ENCODE results near the gene SLC29A3. TPM values are rescaled to one million over a fixed set of nuclear protein-coding genes. Genes with fewer than 3 reads are reported as not detected.

SLC29A3 gene
- total RNA-seq, 2 experiments from 2014 or later, result 2.9 to 3.3 TPM

- ATAC-seq, result peak; percentile 84
- ChIA-PET CTCF (interaction anchor here (0.9 to 1.5 kb wide), 6 partner anchors 10 to 33 kb away, joined by 3 to 4 read pairs (median 4); no protein-coding TSS in a partner anchor), POLR2A (no interaction called here)
- peak; percentile 52 for TF ChIP-seq CTCF (IDR thresholded peaks at IDR 0.05)
- Mint-ChIP-seq H3K9me3 (no peaks in the 10 kb centered on the region), H3K27me3 (no peaks in the 10 kb centered on the region), H3K4me3 (no peak overlapping the region), H3K36me3 (ENCODE audit: low read depth) (no peaks in the 10 kb centered on the region), H3K27ac (no peak overlapping the region), H3K4me1 (ENCODE audit: low read depth) (no peaks in the 10 kb centered on the region)
- DNase-seq, result no peak
- intact Hi-C loops (cut with micrococcal nuclease), result no loop called here
These were observed 16.0 kb upstream of the SLC29A3 start for GRCh38 chr10:71302874-71303568.

GRCh38 chr10:71303569-71303907 lies 15.5 kb upstream of the SLC29A3 start:
- H3K4me1 Mint-ChIP-seq (ENCODE audit: low read depth), result no peaks in the 10 kb centered on the region
- CTCF ChIA-PET, result interaction anchor here (0.7 to 1.7 kb wide), 8 partner anchors 11 to 267 kb away, joined by 3 to 6 read pairs (median 4); no protein-coding TSS in a partner anchor
- no peak for TF ChIP-seq CTCF (IDR thresholded peaks at IDR 0.05)
- intact Hi-C loops (cut with micrococcal nuclease), result no loop called here
- no peaks in the 10 kb centered on the region for H3K36me3 Mint-ChIP-seq (ENCODE audit: low read depth)
- no peak for DNase-seq
- H3K9me3 Mint-ChIP-seq, result no peaks in the 10 kb centered on the region
- H3K27ac Mint-ChIP-seq, result no peak overlapping the region
- no peak for ATAC-seq
- no peaks in the 10 kb centered on the region for H3K27me3 Mint-ChIP-seq
- H3K4me3 Mint-ChIP-seq, result no peak overlapping the region
- POLR2A ChIA-PET, result no interaction called here

- no peaks in the 10 kb centered on the region for H3K36me3 Mint-ChIP-seq (ENCODE audit: low read depth)
- intact Hi-C loops (cut with micrococcal nuclease), result no loop called here
- no peak overlapping the region for H3K27ac Mint-ChIP-seq
- DNase-seq (no peak), ATAC-seq (no peak)
- POLR2A ChIA-PET, result no interaction called here
- H3K4me1 Mint-ChIP-seq (ENCODE audit: low read depth), result no peaks in the 10 kb centered on the region
- no peaks in the 10 kb centered on the region for H3K27me3 Mint-ChIP-seq
- CTCF ChIA-PET, result interaction anchor here (1.2 to 1.7 kb wide), 4 partner anchors 9 to 266 kb away, joined by 3 to 6 read pairs (median 4); no protein-coding TSS in a partner anchor
- no peak overlapping the region for H3K4me3 Mint-ChIP-seq
- TF ChIP-seq CTCF (IDR thresholded peaks at IDR 0.05), result no peak
- H3K9me3 Mint-ChIP-seq, result no peaks in the 10 kb centered on the region
These were observed 14.1 kb upstream of the SLC29A3 start for GRCh38 chr10:71304914-71305313.

GRCh38 chr10:71306979-71307378 lies 12.1 kb upstream of the SLC29A3 start:
- Mint-ChIP-seq H3K4me3 (no peak overlapping the region), H3K27ac (no peak overlapping the region), H3K36me3 (ENCODE audit: low read depth) (no peaks in the 10 kb centered on the region), H3K9me3 (no peaks in the 10 kb centered on the region), H3K4me1 (ENCODE audit: low read depth) (no peaks in the 10 kb centered on the region), H3K27me3 (no peaks in the 10 kb centered on the region)
- ATAC-seq (no peak), DNase-seq (no peak)
- ChIA-PET CTCF (interaction anchor here (0.9 kb wide), 1 partner anchor 89 kb away, joined by 3 read pairs; no protein-coding TSS in a partner anchor), POLR2A (no interaction called here)
- intact Hi-C loops (cut with micrococcal nuclease), result no loop called here
- TF ChIP-seq CTCF (IDR thresholded peaks at IDR 0.05), result no peak

- CTCF ChIA-PET, result interaction anchor here (0.8 to 0.9 kb wide), 2 partner anchors 14 to 88 kb away, joined by 3 read pairs; no protein-coding TSS in a partner anchor
- Mint-ChIP-seq H3K4me1 (ENCODE audit: low read depth) (no peaks in the 10 kb centered on the region), H3K27ac (no peak overlapping the region)
These were observed 11.5 kb upstream of the SLC29A3 start for GRCh38 chr10:71307469-71308085.

More at GRCh38 chr10:71307469-71308085, 11.5 kb upstream of the SLC29A3 start:
- intact Hi-C loops (cut with micrococcal nuclease), result no loop called here
- POLR2A ChIA-PET, result no interaction called here
- no peaks in the 10 kb centered on the region for H3K27me3 Mint-ChIP-seq
- no peaks in the 10 kb centered on the region for H3K36me3 Mint-ChIP-seq (ENCODE audit: low read depth)
- DNase-seq, result no peak
- no peak for ATAC-seq
- TF ChIP-seq CTCF (IDR thresholded peaks at IDR 0.05), result no peak
- H3K4me3 Mint-ChIP-seq, result no peak overlapping the region
- H3K9me3 Mint-ChIP-seq, result no peaks in the 10 kb centered on the region

All from activated CD8-positive, alpha-beta T cell treated with anti-CD3 and anti-CD28 coated beads for 36 hours (primary cell).